Activated B cell treated with CpG ODN at 0.5 μM for 24 hours (primary cell): ENCODE measurements around the gene MMD2. TPM values are rescaled to one million over a fixed set of nuclear protein-coding genes. Genes with fewer than 3 reads are reported as not detected.

Experiments used
- ATAC-seq: fragments of 200-7000 bp; cut with Tn5 transposase; one replicate; pipeline ENCODE4 v1.10.0; 2021; ENCODE audit warnings: low read depth, mild to moderate bottlenecking, moderate library complexity
- CTCF ChIA-PET: fragments of 350-600 bp; sonication (Branson Sonifier 250); formaldehyde crosslinking; loops from one replicate; lab custom pipeline; 2021; ENCODE audit warnings: antibody characterized with exemption; lab: Charles Lee
- POLR2A ChIA-PET: fragments of 350-600 bp; sonication (Branson Sonifier 250); formaldehyde crosslinking; loops from one replicate; lab custom pipeline; 2021; ENCODE audit warnings: antibody characterized with exemption; lab: Charles Lee
- DNase-seq: peaks from one replicate; pipeline ENCODE4 v3.0.0; 2022
- H3K27ac Mint-ChIP-seq: one replicate; pipeline ENCODE4 v1.8.0; 2020; ENCODE audit warnings: mixed read lengths
- H3K27me3 Mint-ChIP-seq: one replicate; pipeline ENCODE4 v1.8.0; 2021; ENCODE audit warnings: mixed read lengths
- H3K36me3 Mint-ChIP-seq: one replicate; pipeline ENCODE4 v1.8.0; 2021; ENCODE audit warnings: low read depth, mixed read lengths
- H3K4me1 Mint-ChIP-seq: one replicate; pipeline ENCODE4 v1.8.0; 2021; ENCODE audit warnings: mixed read lengths
- H3K4me3 Mint-ChIP-seq: one replicate; pipeline ENCODE4 v1.8.0; 2020; ENCODE audit warnings: mild to moderate bottlenecking, mixed read lengths
- H3K9me3 Mint-ChIP-seq: one replicate; pipeline ENCODE4 v1.8.0; 2020; ENCODE audit warnings: mixed read lengths
- intact Hi-C: fragments of 100-400 bp; cut with micrococcal nuclease; formaldehyde crosslinking; loops from one replicate; pipeline ENCODE4 v1.15.1; 2024
- total RNA-seq: library from RNA; stranded (reverse); gene quantifications from 2 replicates; pipeline ENCODE4 v1.2.3, GENCODE V29; 2022
- TF ChIP-seq, protein P1 (sequence below): fragments of 200-600 bp; IDR thresholded peaks from one replicate; pipeline ENCODE4 v1.8.0; 2022; ENCODE audit warnings: antibody characterized with exemption, mild to moderate bottlenecking

The MMD2 gene
- total RNA-seq, 1 donor from 2014 or later, result not detected

DNA sequence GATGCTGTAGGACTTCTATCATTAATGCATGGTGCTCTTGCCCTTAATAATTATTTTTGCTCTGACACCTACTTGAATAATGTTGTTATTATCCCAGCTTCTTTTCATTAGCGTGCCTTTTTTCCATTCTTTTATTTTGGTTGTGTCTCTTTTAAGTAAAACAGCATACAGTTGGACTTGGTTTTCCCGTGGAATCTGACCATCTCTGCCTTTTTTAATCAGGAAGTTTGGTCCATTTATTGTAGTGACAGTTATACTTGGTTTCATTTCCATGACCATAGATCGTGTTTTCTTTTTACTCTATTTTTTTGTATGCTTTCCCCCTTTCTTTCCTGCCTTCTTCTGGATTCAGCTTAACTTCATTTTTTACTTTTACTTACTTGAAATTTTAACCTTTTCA lies 101.8 kb downstream of the MMD2 start:
- DNase-seq, result no peak
- intact Hi-C loops, result no loop called here
- no peak overlapping the region for H3K4me3 Mint-ChIP-seq
- peaks cover 19% of the 10 kb centered on the region for H3K27me3 Mint-ChIP-seq
- TF ChIP-seq, protein P1, sequence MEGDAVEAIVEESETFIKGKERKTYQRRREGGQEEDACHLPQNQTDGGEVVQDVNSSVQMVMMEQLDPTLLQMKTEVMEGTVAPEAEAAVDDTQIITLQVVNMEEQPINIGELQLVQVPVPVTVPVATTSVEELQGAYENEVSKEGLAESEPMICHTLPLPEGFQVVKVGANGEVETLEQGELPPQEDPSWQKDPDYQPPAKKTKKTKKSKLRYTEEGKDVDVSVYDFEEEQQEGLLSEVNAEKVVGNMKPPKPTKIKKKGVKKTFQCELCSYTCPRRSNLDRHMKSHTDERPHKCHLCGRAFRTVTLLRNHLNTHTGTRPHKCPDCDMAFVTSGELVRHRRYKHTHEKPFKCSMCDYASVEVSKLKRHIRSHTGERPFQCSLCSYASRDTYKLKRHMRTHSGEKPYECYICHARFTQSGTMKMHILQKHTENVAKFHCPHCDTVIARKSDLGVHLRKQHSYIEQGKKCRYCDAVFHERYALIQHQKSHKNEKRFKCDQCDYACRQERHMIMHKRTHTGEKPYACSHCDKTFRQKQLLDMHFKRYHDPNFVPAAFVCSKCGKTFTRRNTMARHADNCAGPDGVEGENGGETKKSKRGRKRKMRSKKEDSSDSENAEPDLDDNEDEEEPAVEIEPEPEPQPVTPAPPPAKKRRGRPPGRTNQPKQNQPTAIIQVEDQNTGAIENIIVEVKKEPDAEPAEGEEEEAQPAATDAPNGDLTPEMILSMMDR, result no peak
- ChIA-PET CTCF (no interaction called here), POLR2A (no interaction called here)
- H3K9me3 Mint-ChIP-seq, result peaks cover 3% of the 10 kb centered on the region
- no peaks in the 10 kb centered on the region for H3K36me3 Mint-ChIP-seq
- no peak overlapping the region for H3K27ac Mint-ChIP-seq
- no peak for ATAC-seq
- peaks cover 5% of the 10 kb centered on the region for H3K4me1 Mint-ChIP-seq

DNA sequence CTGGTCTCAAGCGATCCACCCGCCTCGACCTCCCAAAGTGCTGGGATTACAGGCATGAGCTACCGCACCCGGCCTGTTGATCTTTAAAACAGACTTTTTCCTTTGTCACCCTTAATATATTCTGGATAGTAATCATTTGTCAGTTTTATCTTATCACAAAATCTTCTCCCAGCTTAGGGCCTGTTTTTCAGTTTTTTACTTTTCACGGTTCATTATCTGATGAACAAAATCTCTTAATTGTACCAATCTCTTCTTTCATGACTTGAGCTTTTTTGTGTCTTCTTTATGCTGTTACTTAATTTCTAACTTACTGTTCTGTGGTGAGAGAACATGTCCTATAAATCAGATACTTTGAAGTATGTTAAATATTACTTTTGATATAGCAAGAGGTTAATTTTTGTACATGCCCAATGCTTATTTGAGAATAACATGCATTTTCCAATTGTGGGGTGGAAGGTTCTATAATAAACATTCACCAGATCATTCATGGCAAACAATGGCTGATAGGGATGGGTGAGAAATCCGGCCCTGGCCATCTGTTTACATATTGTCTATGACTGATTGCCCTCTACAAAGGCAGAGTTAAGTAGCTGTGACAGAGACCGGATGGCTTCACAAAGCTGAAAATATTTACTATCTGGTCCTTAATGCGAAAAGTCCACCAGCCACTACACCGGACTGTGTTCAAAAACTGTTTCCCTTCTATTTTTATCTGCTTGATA lies 102.5 kb downstream of the MMD2 start:
- peaks cover 5% of the 10 kb centered on the region for H3K4me1 Mint-ChIP-seq
- ChIA-PET POLR2A (no interaction called here), CTCF (no interaction called here)
- no peak overlapping the region for H3K4me3 Mint-ChIP-seq
- H3K9me3 Mint-ChIP-seq, result peaks cover 3% of the 10 kb centered on the region
- TF ChIP-seq, protein P1, result no peak
- no peak overlapping the region for H3K27ac Mint-ChIP-seq
- intact Hi-C loops, result no loop called here
- ATAC-seq (no peak), DNase-seq (no peak)
- peaks cover 18% of the 10 kb centered on the region for H3K27me3 Mint-ChIP-seq
- H3K36me3 Mint-ChIP-seq, result no peaks in the 10 kb centered on the region

Other genes with a start within 250 kb of the MMD2 start
- 98.3 and 111 TPM in 2 replicates for gene AP5Z1, start 183.6 kb downstream of the MMD2 start, total RNA-seq
- gene PAPOLB, start 97.2 kb downstream of the MMD2 start, total RNA-seq, result 0.07 TPM in 1 of 2 replicates, not detected in the other
- not detected in 2 replicates for gene RADIL, start 75.5 kb downstream of the MMD2 start, total RNA-seq
- 16.3 and 20.2 TPM in 2 replicates for gene RBAK, start 86.7 kb upstream of the MMD2 start, total RNA-seq
- 68.4 and 75.3 TPM in 2 replicates for gene WIPI2, start 231.0 kb upstream of the MMD2 start, total RNA-seq